K562 (cell line): ENCODE measurements around the gene KPNA4. TPM values are rescaled to one million over a fixed set of nuclear protein-coding genes. Genes with fewer than 3 reads are reported as not detected.
"Not testable (repeated sequence)": the region's sequence is repeated elsewhere in the genome, so short reads cannot be mapped to it uniquely, and the experiment has no call there.

Experiments used
- ATAC-seq: fragments of 200-7000 bp; cut with Tn5 transposase; 3 replicates; pipeline ENCODE4 v1.9.1; 2020; ENCODE audit warnings: moderate library complexity
- BruUV-seq: library from RNA; stranded (reverse); fragments of 400-500 nt; replicated peaks from 2 replicates; lab custom pipeline; 2021; lab: Mats Ljungman, UMichigan
- CTCF ChIA-PET: fragments of 300-600 bp; formaldehyde crosslinking; extraction: SDS; loops from one replicate; lab custom pipeline; 2021; ENCODE audit warnings: low intra/inter-chr PET ratio; lab: Yijun Ruan, JAX
- POLR2A ChIA-PET: fragments of 300-600, 350-650 bp; sonication (Branson Sonifier 250); formaldehyde crosslinking; extraction: SDS; loops from one replicate; lab custom pipeline; 2021; ENCODE audit warnings: antibody characterized with exemption, inconsistent platforms; lab: Yijun Ruan, JAX
- DNase-seq, 4 experiments: peaks; one replicate each; pipeline versions ENCODE4 v3.0.0 to v3.0.0-alpha.2; 2011 to 2018; ENCODE audit warnings: low spot score in 3 of 4, mixed read lengths in 3 of 4; ENCODE audit errors: extremely low read depth in 1 of 4
- FAIRE-seq: peaks from 2 replicates; lab custom pipeline; 2011; peaks lifted over from hg19 to GRCh38; lab: Jason Lieb, UNC
- H2AFZ ChIP-seq: 2 replicates; pipeline ENCODE4 v1.6.0; 2011; ENCODE audit warnings: low read depth, low read length, control low read depth, inconsistent platforms
- H3K27ac ChIP-seq: fragments of 200-600 bp; 3 replicates; pipeline ENCODE4 v1.8.0; 2011; ENCODE audit warnings: low read depth, mild to moderate bottlenecking, control low read depth, inconsistent platforms, low read length, moderate library complexity, mixed read lengths; ENCODE audit errors: extremely low read depth
- H3K27me3 ChIP-seq, 2 experiments: fragments of 300-600 bp in 1 of 2; 2 replicates in 1 of 2; 3 replicates in 1 of 2; pipeline versions ENCODE4 v1.6.0 to v1.8.0; 2011; ENCODE audit warnings: inconsistent platforms in 2 of 2, low read length in 2 of 2, mild to moderate bottlenecking in 1 of 2, mixed read lengths in 1 of 2, moderate library complexity in 1 of 2; ENCODE audit not compliant: control insufficient read depth in 2 of 2, insufficient read depth in 2 of 2
- H3K36me3 ChIP-seq: fragments of 300-600 bp; 3 replicates; pipeline ENCODE4 v1.8.0; 2011; ENCODE audit warnings: mild to moderate bottlenecking, low read length, inconsistent platforms; ENCODE audit not compliant: control insufficient read depth, insufficient read depth
- H3K4me1 ChIP-seq, 2 experiments: fragments of 200-600 bp in 1 of 2; replicated peaks in 1 of 2; 2 replicates in 1 of 2; 3 replicates in 1 of 2; pipeline versions ENCODE4 v1.5.1 to v1.8.0; 2011; ENCODE audit warnings: inconsistent platforms in 2 of 2, low read length in 2 of 2, mild to moderate bottlenecking in 1 of 2, mixed read lengths in 1 of 2, moderate library complexity in 1 of 2; ENCODE audit not compliant: control insufficient read depth in 2 of 2, insufficient read depth in 2 of 2
- H3K4me2 ChIP-seq: 2 replicates; pipeline ENCODE4 v1.6.1; 2011; ENCODE audit warnings: low read length, control low read depth, inconsistent platforms, mixed read lengths; ENCODE audit not compliant: insufficient read depth
- H3K4me3 ChIP-seq: fragments of 200-600 bp; sonication (generic), shearing (Covaris generic); 2 replicates; pipeline ENCODE4 v1.5.1; 2016; ENCODE audit warnings: control low read depth, inconsistent platforms
- H3K79me2 ChIP-seq: fragments of 200-600 bp; 3 replicates; pipeline ENCODE4 v1.8.0; 2011; ENCODE audit warnings: low read length, inconsistent platforms; ENCODE audit not compliant: control insufficient read depth, insufficient read depth
- H3K9ac ChIP-seq, 2 experiments: 2 replicates each; pipeline versions ENCODE4 v1.6.0 to v1.6.1; 2011; ENCODE audit warnings: low read depth in 2 of 2, low read length in 2 of 2, control low read depth in 1 of 2, inconsistent platforms in 1 of 2, mild to moderate bottlenecking in 1 of 2, mixed read lengths in 1 of 2; ENCODE audit not compliant: insufficient read depth in 1 of 2
- H3K9me1 ChIP-seq: one replicate; pipeline ENCODE4 v1.6.0; 2011; ENCODE audit warnings: inconsistent platforms, mild to moderate bottlenecking, low read length, moderate library complexity; ENCODE audit not compliant: control insufficient read depth, insufficient read depth
- H3K9me3 ChIP-seq: replicated peaks from 2 replicates; pipeline ENCODE4 v1.5.1; 2011; ENCODE audit warnings: low read depth, low read length, inconsistent platforms; ENCODE audit not compliant: control insufficient read depth, insufficient read depth
- H4K20me1 ChIP-seq: replicated peaks from 2 replicates; pipeline ENCODE4 v1.6.1; 2011; ENCODE audit warnings: low read length, inconsistent platforms, mixed read lengths; ENCODE audit not compliant: control insufficient read depth, insufficient read depth
- ETS2 ChIP-seq: IDR thresholded peaks from 2 replicates; pipeline ENCODE4 v1.6.1; 2016; ENCODE audit warnings: borderline replicate concordance, missing genetic modification characterization, mild to moderate bottlenecking, moderate library complexity, missing compliant biosample characterization; ENCODE audit not compliant: poor library complexity, severe bottlenecking
- ZNF445 ChIP-seq: fragments of 250-450 bp; sonication (Bioruptor Pico); IDR thresholded peaks from 2 replicates; pipeline ENCODE4 v1.4.0; 2020; ENCODE audit warnings: low read depth, mild to moderate bottlenecking, moderate library complexity
- ZNF695 ChIP-seq: fragments of 450-650 bp; formaldehyde crosslinking; IDR thresholded peaks from 2 replicates; pipeline ENCODE4 v1.4.0; 2020; ENCODE audit warnings: mild to moderate bottlenecking, moderate library complexity
- ZNF77 ChIP-seq: fragments of 250-450 bp; sonication (Bioruptor Pico); IDR thresholded peaks from 2 replicates; pipeline ENCODE4 v1.5.0; 2020
- ZNF785 ChIP-seq: fragments of 250-450 bp; sonication (Bioruptor Pico); IDR thresholded peaks from 2 replicates; pipeline ENCODE4 v1.4.0; 2020; ENCODE audit warnings: mild to moderate bottlenecking
- WGBS: fragments of 100-300 bp; shearing (Covaris generic); methylation state at CpG from one replicate; pipeline ENCODE4 v1.1.6; 2016; ENCODE audit warnings: low coverage, mixed read lengths; ENCODE audit not compliant: insufficient coverage; ENCODE audit errors: missing lambda C conversion rate; 5-methylcytosine and 5-hydroxymethylcytosine counted together
- in situ Hi-C: fragments of 300-500 bp; cut with MboI; formaldehyde crosslinking; loops from 4 replicates; pipeline ENCODE4 v1.15.0; 2018; ENCODE audit warnings: inconsistent platforms, mixed read lengths
- intact Hi-C: fragments of 100-400 bp; cut with micrococcal nuclease; formaldehyde crosslinking; loops from 2 replicates; pipeline ENCODE4 v1.14.2; 2022
- polyA plus RNA-seq, 8 experiments: library from polyadenylated mRNA; depleted of rRNA in 4 of 8; stranded (reverse) in 5 of 8; unstranded in 3 of 8; fragments of >200 nt; fragmentation: Nextera tagmentation in 2 of 8; fragmentation: Illumina TruSeq in 1 of 8; extraction: Ambion mirVana in 2 of 8; extraction: Trizol in 1 of 8; gene quantifications; 2 replicates each; pipeline versions ENCODE4 v1.2.1 to v1.2.3, GENCODE V29; 2011 to 2014; ENCODE audit warnings: inconsistent platforms in 1 of 8, missing spikeins in 1 of 8
- total RNA-seq, 7 experiments: library from RNA; depleted of rRNA in 6 of 7; stranded (reverse); fragments of >200 nt in 6 of 7; fragmentation: Illumina TruSeq in 2 of 7; extraction: Trizol in 2 of 7; gene quantifications; 2 replicates each; pipeline versions ENCODE4 v1.2.1 to v1.2.3, GENCODE V29; 2011 to 2021; ENCODE audit warnings: low replicate concordance in 1 of 7
- TF ChIP-seq, protein P1 (sequence below): fragments of 450-650 bp; formaldehyde crosslinking; conservative IDR thresholded peaks from 2 replicates; pipeline ENCODE4 v1.4.0; 2022; ENCODE audit warnings: mild to moderate bottlenecking, missing genetic modification characterization

KPNA4 gene
- total and polyA plus RNA-seq, 9 of the 15 experiments (the other 6 are each of a cell fraction or from before 2014, with no cell fraction given), result 13.9 to 66.6 (median 34.5) TPM

DNA sequence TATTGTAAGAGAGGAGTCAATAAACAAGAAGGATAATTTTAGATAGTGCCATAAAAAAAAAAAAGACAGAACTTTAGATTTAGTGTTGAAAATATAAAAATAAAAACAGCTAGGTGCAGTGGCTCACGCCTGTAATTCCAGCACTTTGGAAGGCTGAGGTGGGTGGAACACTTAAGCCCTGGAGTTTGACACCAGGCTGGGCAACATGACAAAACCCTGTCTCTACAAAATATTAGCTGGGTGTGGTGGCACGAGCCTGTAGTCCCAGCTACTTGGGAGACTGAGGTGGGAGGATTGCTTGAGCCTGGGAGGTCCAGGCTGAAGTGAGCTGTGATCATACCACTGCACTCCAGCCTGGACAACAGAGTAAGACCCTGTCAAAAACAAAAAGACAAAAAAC, 49.0 kb downstream of the KPNA4 start:
- in situ Hi-C loops, DNase-seq, BruUV-seq, H3K27me3 ChIP-seq, H3K79me2 ChIP-seq, H3K4me1 ChIP-seq, FAIRE-seq, intact Hi-C loops, H3K4me3 ChIP-seq, H3K9me3 ChIP-seq, H3K27ac ChIP-seq, H3K9me1 ChIP-seq, H2AFZ ChIP-seq, ATAC-seq, H4K20me1 ChIP-seq, H3K4me2 ChIP-seq, H3K9ac ChIP-seq, POLR2A ChIA-PET, CTCF ChIA-PET: not testable (repeated sequence)
- peaks cover 77% of the 10 kb centered on the region for H3K36me3 ChIP-seq
- WGBS, result 94% methylated on average over 2 of the region's 2 CpGs

DNA sequence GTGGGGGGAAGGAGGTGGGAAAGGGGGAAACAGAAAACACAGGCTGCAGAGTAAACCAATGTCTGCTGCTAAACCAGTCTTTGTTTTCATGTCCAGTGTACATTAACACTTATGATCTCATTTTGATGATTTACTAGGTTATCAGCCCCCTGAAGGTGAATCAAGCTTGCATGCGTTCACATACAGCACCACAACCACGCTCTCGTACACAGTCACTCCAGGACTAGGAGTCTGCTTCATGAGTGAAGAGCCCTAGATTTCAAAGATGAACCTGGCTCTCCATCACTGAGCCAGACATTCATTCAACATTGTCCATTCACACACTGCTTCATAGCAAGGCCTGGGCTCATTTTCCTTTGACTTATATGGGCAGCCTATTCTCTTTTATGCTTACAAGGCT, 64.0 kb downstream of the KPNA4 start:
- in situ Hi-C loops (no loop called here), intact Hi-C loops (no loop called here)
- H2AFZ ChIP-seq, result no peak overlapping the region
- no peaks in the 10 kb centered on the region for H3K79me2 ChIP-seq
- no peak overlapping the region for H3K4me3 ChIP-seq
- no peaks in the 10 kb centered on the region for H3K9me3 ChIP-seq
- CTCF ChIA-PET, result interaction anchor here (0.6 kb wide), 1 partner anchor 19 kb away, joined by 5 read pairs; no protein-coding TSS in a partner anchor
- FAIRE-seq (no peak), DNase-seq (no peak), ATAC-seq (no peak)
- TSS peak; percentile 17 for BruUV-seq
- 93% methylated on average over 3 of the region's 3 CpGs for WGBS
- H3K27ac ChIP-seq, result no peak overlapping the region
- no peaks in the 10 kb centered on the region for H3K4me1 ChIP-seq
- no peaks in the 10 kb centered on the region for H4K20me1 ChIP-seq
- no peak for TF ChIP-seq ETS2 (tag)
- no peak for TF ChIP-seq ZNF785 (CRISPR knock-in tag)
- TF ChIP-seq, protein P1, sequence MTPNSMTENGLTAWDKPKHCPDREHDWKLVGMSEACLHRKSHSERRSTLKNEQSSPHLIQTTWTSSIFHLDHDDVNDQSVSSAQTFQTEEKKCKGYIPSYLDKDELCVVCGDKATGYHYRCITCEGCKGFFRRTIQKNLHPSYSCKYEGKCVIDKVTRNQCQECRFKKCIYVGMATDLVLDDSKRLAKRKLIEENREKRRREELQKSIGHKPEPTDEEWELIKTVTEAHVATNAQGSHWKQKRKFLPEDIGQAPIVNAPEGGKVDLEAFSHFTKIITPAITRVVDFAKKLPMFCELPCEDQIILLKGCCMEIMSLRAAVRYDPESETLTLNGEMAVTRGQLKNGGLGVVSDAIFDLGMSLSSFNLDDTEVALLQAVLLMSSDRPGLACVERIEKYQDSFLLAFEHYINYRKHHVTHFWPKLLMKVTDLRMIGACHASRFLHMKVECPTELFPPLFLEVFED (CRISPR knock-in tag), result no peak
- TF ChIP-seq ZNF695 (CRISPR knock-in tag), result no peak
- TF ChIP-seq ZNF77 (CRISPR knock-in tag), result no peak
- TF ChIP-seq ZNF445, result no peak
- no peaks in the 10 kb centered on the region for H3K27me3 ChIP-seq
- H3K36me3 ChIP-seq, result peaks cover 59% of the 10 kb centered on the region
- POLR2A ChIA-PET, result no interaction called here
- H3K9me1 ChIP-seq, result no peaks in the 10 kb centered on the region
- H3K4me2 ChIP-seq, result no peak overlapping the region
- no peak overlapping the region for H3K9ac ChIP-seq
